ENCODE data around the gene PCDHGA9.

GRCh38 chr5:141440341-141440740 is 37.8 kb downstream of the PCDHGA9 start:
- TF ChIP-seq CTCF (IDR thresholded peaks at IDR 0.05 in 4 of 5, conservative IDR thresholded peaks at IDR 0.05 in 1 of 5) (no peak), POLR2A (IDR thresholded peaks at IDR 0.05) (no peak)

Measured in gastrocnemius medialis (tissue), 4 donors.